Heart left ventricle (tissue), 13 donors: ENCODE measurements around the gene SNX12.

Source experiments
- CTCF ChIP-seq, 12 donors: fragments of 200-600 bp; sonication (generic) in 4 of 12; IDR thresholded peaks; one replicate each; pipeline versions ENCODE4 v1.5.0 to v1.8.0; 2018 to 2022; ENCODE audit warnings: antibody characterized with exemption in 12 of 12, mild to moderate bottlenecking in 5 of 12
- POLR2A ChIP-seq, 2 donors: fragments of 450-650 bp; IDR thresholded peaks; one replicate each; pipeline ENCODE4 v1.6.1; 2017; ENCODE audit warnings: antibody characterized with exemption in 2 of 2, mild to moderate bottlenecking in 2 of 2, moderate library complexity in 2 of 2
- donor health status: ischemic (EF 13 %, LVEDD 7.1; RV severe dilation, severe dysfunction).
- donor health status: DM: no; HTN: yes; CAD: no.
- donor health status: DM: no; HTN: no; CAD: no.
- donor health status: ischemic (EF 25% LVEDD 6.9; RV normal size, moderate dysfunction).
- donor health status: ischemic (EF 25% LVEDD 5.7; RV mildly dilated, moderate dysfunction).
- donor health status: ischemic (EF 35%, LVEDD 5.7; RV mildly dilated, moderate dysfunction).
- donor health status: nonischemic (EF 11% LVEDD 7.7; RV severe dilation, severe dysfunction).
- donor health status: DM: yes; HTN: yes; CAD: no.
- donor health status: PGD.
- donor health status: ischemic (EF 29% LVEDD 5.4; RV normal size, mild dysfunction).
- donor health status: nonischemic (EF 23%, LVEDD 6.1; RV moderate dilation, normal function).

GRCh38 chrX:71096760-71097032 is 28.6 kb upstream of the SNX12 start:
- TF ChIP-seq POLR2A (IDR thresholded peaks at IDR 0.05): no peak
- TF ChIP-seq CTCF (IDR thresholded peaks at IDR 0.05): no peak
